C4-2B (cell line): ENCODE data around the gene JAM2.
"Not testable (repeated sequence)": the region's sequence is repeated elsewhere in the genome, so short reads cannot be mapped to it uniquely, and the experiment has no call there.

ENCODE experiments used
- ZFX ChIP-seq: fragments of 450-650 bp; IDR thresholded peaks from 2 replicates; pipeline ENCODE4 v1.6.1; 2017
- TF ChIP-seq, protein P1 (sequence below): fragments of 450-650 bp; conservative IDR thresholded peaks from 2 replicates; pipeline ENCODE4 v1.5.1; 2017; ENCODE audit warnings: mild to moderate bottlenecking

DNA sequence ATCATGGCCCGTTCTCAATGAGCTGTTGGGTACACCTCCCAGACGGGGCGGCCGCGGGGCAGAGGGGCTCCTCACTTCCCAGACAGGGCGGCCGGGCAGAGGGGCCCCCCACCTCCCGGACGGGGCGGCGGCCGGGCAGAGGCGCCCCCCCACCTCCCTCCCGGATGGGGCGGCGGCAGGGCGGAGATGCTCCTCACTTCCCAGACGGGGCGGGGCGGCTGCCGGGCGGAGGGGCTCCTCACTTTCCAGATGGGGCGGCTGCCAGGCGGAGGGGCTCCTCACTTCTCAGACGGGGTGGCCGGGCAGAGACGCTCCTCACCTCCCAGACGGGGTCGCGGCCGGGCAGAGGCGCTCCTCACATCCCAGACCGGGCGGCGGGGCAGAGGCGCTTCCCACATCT is 56.4 kb downstream of the JAM2 start:
- TF ChIP-seq, protein P1, sequence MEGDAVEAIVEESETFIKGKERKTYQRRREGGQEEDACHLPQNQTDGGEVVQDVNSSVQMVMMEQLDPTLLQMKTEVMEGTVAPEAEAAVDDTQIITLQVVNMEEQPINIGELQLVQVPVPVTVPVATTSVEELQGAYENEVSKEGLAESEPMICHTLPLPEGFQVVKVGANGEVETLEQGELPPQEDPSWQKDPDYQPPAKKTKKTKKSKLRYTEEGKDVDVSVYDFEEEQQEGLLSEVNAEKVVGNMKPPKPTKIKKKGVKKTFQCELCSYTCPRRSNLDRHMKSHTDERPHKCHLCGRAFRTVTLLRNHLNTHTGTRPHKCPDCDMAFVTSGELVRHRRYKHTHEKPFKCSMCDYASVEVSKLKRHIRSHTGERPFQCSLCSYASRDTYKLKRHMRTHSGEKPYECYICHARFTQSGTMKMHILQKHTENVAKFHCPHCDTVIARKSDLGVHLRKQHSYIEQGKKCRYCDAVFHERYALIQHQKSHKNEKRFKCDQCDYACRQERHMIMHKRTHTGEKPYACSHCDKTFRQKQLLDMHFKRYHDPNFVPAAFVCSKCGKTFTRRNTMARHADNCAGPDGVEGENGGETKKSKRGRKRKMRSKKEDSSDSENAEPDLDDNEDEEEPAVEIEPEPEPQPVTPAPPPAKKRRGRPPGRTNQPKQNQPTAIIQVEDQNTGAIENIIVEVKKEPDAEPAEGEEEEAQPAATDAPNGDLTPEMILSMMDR, result not testable (repeated sequence)
- TF ChIP-seq ZFX, result not testable (repeated sequence)
